A673 (cell line): Measurements from ENCODE around the gene TPD52L2. TPM values are rescaled to one million over a fixed set of nuclear protein-coding genes. Genes with fewer than 3 reads are reported as not detected.
A peak's percentile ranks its signal among the peaks of the same experiment; 100 is the strongest.

Experiments
- BruUV-seq: library from RNA; stranded (reverse); fragments of 400-500 nt; replicated peaks from 2 replicates; lab custom pipeline; 2021; lab: Mats Ljungman, UMichigan
- CTCF ChIA-PET: fragments of 300-600 bp; sonication (Branson Sonifier 250); formaldehyde crosslinking; loops from one replicate; lab custom pipeline; 2022; ENCODE audit warnings: antibody characterized with exemption; lab: Charles Lee
- POLR2A ChIA-PET: fragments of 300-600 bp; sonication (Branson Sonifier 250); formaldehyde crosslinking; loops from one replicate; lab custom pipeline; 2022; ENCODE audit warnings: antibody characterized with exemption; ENCODE audit not compliant: low non-redundant PET; lab: Charles Lee
- DNase-seq: peaks from one replicate; pipeline ENCODE4 v3.0.0-alpha.2; 2015; ENCODE audit warnings: low spot score
- H3K27ac ChIP-seq: fragments of 200-600 bp; sonication (generic); 2 replicates; pipeline ENCODE4 v1.5.1; 2016; ENCODE audit warnings: mixed run types, low read depth, mild to moderate bottlenecking, mixed read lengths, antibody characterized with exemption, low read length; ENCODE audit not compliant: poor library complexity, severe bottlenecking
- H3K27me3 ChIP-seq: fragments of 200-600 bp; sonication (generic); replicated peaks from 2 replicates; pipeline ENCODE4 v1.6.1; 2017; ENCODE audit warnings: mixed run types, low read depth, mild to moderate bottlenecking, mixed read lengths, antibody characterized with exemption, low read length; ENCODE audit not compliant: insufficient read depth, poor library complexity
- H3K36me3 ChIP-seq: fragments of 200-600 bp; sonication (generic); 2 replicates; pipeline ENCODE4 v1.6.1; 2016; ENCODE audit warnings: mixed run types, mild to moderate bottlenecking, mixed read lengths, antibody characterized with exemption, low read length; ENCODE audit not compliant: insufficient read depth, poor library complexity, severe bottlenecking
- H3K4me1 ChIP-seq: fragments of 200-600 bp; sonication (generic); 2 replicates; pipeline ENCODE4 v1.6.1; 2017; ENCODE audit warnings: mixed run types, mild to moderate bottlenecking, mixed read lengths, antibody characterized with exemption, low read length; ENCODE audit not compliant: insufficient read depth, poor library complexity, severe bottlenecking
- H3K4me3 ChIP-seq: fragments of 200-600 bp; sonication (generic); 2 replicates; pipeline ENCODE4 v1.5.1; 2016; ENCODE audit warnings: low read depth, mixed run types, mild to moderate bottlenecking, mixed read lengths, low read length; ENCODE audit not compliant: poor library complexity, severe bottlenecking
- H3K9me3 ChIP-seq: fragments of 200-600 bp; sonication (generic); 2 replicates; pipeline ENCODE4 v1.6.1; 2016; ENCODE audit warnings: mixed run types, low read depth, mild to moderate bottlenecking, mixed read lengths, antibody characterized with exemption, low read length; ENCODE audit not compliant: poor library complexity, severe bottlenecking
- EZH2 ChIP-seq: fragments of 200-600 bp; sonication (generic); IDR thresholded peaks from 2 replicates; pipeline ENCODE4 v1.6.1; 2017; ENCODE audit warnings: borderline replicate concordance, low read depth, mild to moderate bottlenecking, mixed read lengths, antibody characterized with exemption, low read length; ENCODE audit not compliant: poor library complexity, severe bottlenecking
- intact Hi-C: fragments of 100-400 bp; cut with micrococcal nuclease; formaldehyde crosslinking; loops from one replicate; pipeline ENCODE4 v1.10.0; 2022; ENCODE audit not compliant: unreplicated experiment
- total RNA-seq: library from RNA; stranded (reverse); gene quantifications from 2 replicates; pipeline ENCODE4 v1.2.3, GENCODE V29; 2021
- TF ChIP-seq, protein P1 (sequence below): fragments of 300-800, 200-600 bp; sonication (generic); conservative IDR thresholded peaks from 2 replicates; pipeline ENCODE4 v1.5.1; 2017; ENCODE audit warnings: low read depth, mild to moderate bottlenecking, antibody characterized with exemption, low read length, moderate library complexity, mixed read lengths

Gene TPD52L2
- total RNA-seq, 1 experiment from 2014 or later: 89.9 TPM

- CTCF ChIA-PET: no interaction called here
- H3K4me3 ChIP-seq: no peak overlapping the region
- intact Hi-C loops: no loop called here
- no peaks in the 10 kb centered on the region for H3K9me3 ChIP-seq
- no peaks in the 10 kb centered on the region for H3K27me3 ChIP-seq
- DNase-seq: no peak
- no peaks in the 10 kb centered on the region for H3K4me1 ChIP-seq
- no peak for TF ChIP-seq EZH2
- TF ChIP-seq, protein P1, sequence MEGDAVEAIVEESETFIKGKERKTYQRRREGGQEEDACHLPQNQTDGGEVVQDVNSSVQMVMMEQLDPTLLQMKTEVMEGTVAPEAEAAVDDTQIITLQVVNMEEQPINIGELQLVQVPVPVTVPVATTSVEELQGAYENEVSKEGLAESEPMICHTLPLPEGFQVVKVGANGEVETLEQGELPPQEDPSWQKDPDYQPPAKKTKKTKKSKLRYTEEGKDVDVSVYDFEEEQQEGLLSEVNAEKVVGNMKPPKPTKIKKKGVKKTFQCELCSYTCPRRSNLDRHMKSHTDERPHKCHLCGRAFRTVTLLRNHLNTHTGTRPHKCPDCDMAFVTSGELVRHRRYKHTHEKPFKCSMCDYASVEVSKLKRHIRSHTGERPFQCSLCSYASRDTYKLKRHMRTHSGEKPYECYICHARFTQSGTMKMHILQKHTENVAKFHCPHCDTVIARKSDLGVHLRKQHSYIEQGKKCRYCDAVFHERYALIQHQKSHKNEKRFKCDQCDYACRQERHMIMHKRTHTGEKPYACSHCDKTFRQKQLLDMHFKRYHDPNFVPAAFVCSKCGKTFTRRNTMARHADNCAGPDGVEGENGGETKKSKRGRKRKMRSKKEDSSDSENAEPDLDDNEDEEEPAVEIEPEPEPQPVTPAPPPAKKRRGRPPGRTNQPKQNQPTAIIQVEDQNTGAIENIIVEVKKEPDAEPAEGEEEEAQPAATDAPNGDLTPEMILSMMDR: no peak
- no peak overlapping the region for H3K27ac ChIP-seq
- H3K36me3 ChIP-seq: peaks cover 41% of the 10 kb centered on the region
- BruUV-seq: TSS peak; percentile 5
- POLR2A ChIA-PET: no interaction called here
These were observed 66.7 kb downstream of the TPD52L2 start for GRCh38 chr20:63931735-63932134.

- Histone ChIP-seq H3K4me1 (no peaks in the 10 kb centered on the region), H3K27ac (no peak overlapping the region), H3K36me3 (peaks cover 41% of the 10 kb centered on the region), H3K27me3 (no peaks in the 10 kb centered on the region), H3K9me3 (no peaks in the 10 kb centered on the region), H3K4me3 (no peak overlapping the region)
- ChIA-PET CTCF (no interaction called here), POLR2A (no interaction called here)
- no peak for TF ChIP-seq EZH2
- TF ChIP-seq, protein P1: no peak
- intact Hi-C loops: no loop called here
- DNase-seq: no peak
- no TSS peak for BruUV-seq
These were observed 67.6 kb downstream of the TPD52L2 start for GRCh38 chr20:63932606-63933160.

DNA sequence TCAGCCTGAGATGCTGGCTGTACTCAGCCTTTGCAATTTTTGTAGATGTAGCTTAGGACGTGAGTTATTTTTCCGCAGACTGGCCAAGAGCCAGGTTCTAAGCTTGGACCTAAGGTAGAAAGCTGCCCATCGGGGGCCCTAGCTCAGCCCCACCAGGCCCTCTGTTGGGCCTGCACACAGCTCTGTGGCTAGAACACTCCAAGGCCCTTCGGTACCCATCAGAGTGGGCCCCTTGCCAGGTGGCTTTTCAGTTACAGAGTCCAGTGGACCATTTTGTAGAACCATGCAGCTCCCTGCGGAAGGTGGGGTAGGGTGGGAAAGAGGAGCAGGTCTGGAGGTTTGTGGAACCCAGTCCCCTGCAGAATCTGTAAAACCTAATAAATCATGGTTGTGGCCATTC, 68.6 kb downstream of the TPD52L2 start:
- H3K36me3 ChIP-seq: peaks cover 33% of the 10 kb centered on the region
- H3K4me3 ChIP-seq: no peak overlapping the region

More for the DNA sequence above, 68.6 kb downstream of the TPD52L2 start:
- no peaks in the 10 kb centered on the region for H3K27me3 ChIP-seq
- no TSS peak for BruUV-seq
- CTCF ChIA-PET: no interaction called here
- intact Hi-C loops: no loop called here
- H3K4me1 ChIP-seq: no peaks in the 10 kb centered on the region
- no peaks in the 10 kb centered on the region for H3K9me3 ChIP-seq
- TF ChIP-seq EZH2: no peak
- TF ChIP-seq, protein P1: no peak
- no peak overlapping the region for H3K27ac ChIP-seq
- no peak for DNase-seq
- POLR2A ChIA-PET: no interaction called here
